NT2/D1 (cell line): ENCODE data around the gene PCED1B.

ENCODE experiments used
- DNase-seq: peaks from one replicate; pipeline ENCODE4 v3.0.0-alpha.2; 2011; ENCODE audit warnings: low read depth, low spot score
- H3K27me3 ChIP-seq: 2 replicates; pipeline ENCODE4 v1.6.0; 2011; ENCODE audit warnings: mild to moderate bottlenecking; ENCODE audit not compliant: insufficient read length, insufficient read depth
- H3K36me3 ChIP-seq: 2 replicates; pipeline ENCODE4 v1.6.1; 2011; ENCODE audit warnings: mild to moderate bottlenecking, low read length, mixed read lengths; ENCODE audit not compliant: insufficient read depth, insufficient read length
- H3K4me1 ChIP-seq: 2 replicates; pipeline ENCODE4 v1.5.1; 2011; ENCODE audit not compliant: insufficient read depth, insufficient read length
- H3K4me3 ChIP-seq: 2 replicates; pipeline ENCODE4 v1.5.1; 2011; ENCODE audit warnings: low read depth; ENCODE audit not compliant: insufficient read length
- H3K9ac ChIP-seq: 2 replicates; pipeline ENCODE4 v1.6.0; 2011; ENCODE audit warnings: low read depth; ENCODE audit not compliant: insufficient read length
- H3K9me3 ChIP-seq: 2 replicates; pipeline ENCODE4 v1.5.1; 2011; ENCODE audit warnings: mild to moderate bottlenecking, low read length; ENCODE audit not compliant: insufficient read depth
- SUZ12 ChIP-seq: IDR thresholded peaks from 2 replicates; pipeline ENCODE4 v1.6.1; 2011; ENCODE audit not compliant: insufficient read length, insufficient read depth; ENCODE audit errors: extremely low read depth
- YY1 ChIP-seq: IDR thresholded peaks from 2 replicates; pipeline ENCODE4 v1.6.1; 2011; ENCODE audit not compliant: insufficient read length, insufficient read depth
- ZNF274 ChIP-seq: IDR thresholded peaks from 2 replicates; pipeline ENCODE4 v1.6.1; 2011; ENCODE audit warnings: mild to moderate bottlenecking, low read depth, low read length

PCED1B gene

GRCh38 chr12:47067771-47068431, 11.5 kb upstream of the PCED1B start:
- TF ChIP-seq YY1 = no peak
- TF ChIP-seq ZNF274 = no peak
- no peak for TF ChIP-seq SUZ12
- Histone ChIP-seq H3K9ac (no peak overlapping the region), H3K9me3 (no peaks in the 10 kb centered on the region), H3K36me3 (no peaks in the 10 kb centered on the region), H3K4me3 (no peak overlapping the region), H3K4me1 (peaks cover 3% of the 10 kb centered on the region), H3K27me3 (no peaks in the 10 kb centered on the region)
- DNase-seq = no peak

GRCh38 chr12:47068539-47068938, 10.9 kb upstream of the PCED1B start:
- H3K4me3 ChIP-seq = no peak overlapping the region
- no peak for DNase-seq
- H3K9ac ChIP-seq = no peak overlapping the region
- no peaks in the 10 kb centered on the region for H3K27me3 ChIP-seq
- H3K9me3 ChIP-seq = no peaks in the 10 kb centered on the region
- H3K36me3 ChIP-seq = no peaks in the 10 kb centered on the region
- no peak for TF ChIP-seq SUZ12
- TF ChIP-seq ZNF274 = no peak
- H3K4me1 ChIP-seq = peaks cover 3% of the 10 kb centered on the region

- Histone ChIP-seq H3K4me3 (no peak overlapping the region), H3K27me3 (no peaks in the 10 kb centered on the region), H3K4me1 (peaks cover 3% of the 10 kb centered on the region), H3K9ac (no peak overlapping the region), H3K9me3 (no peaks in the 10 kb centered on the region), H3K36me3 (no peaks in the 10 kb centered on the region)
- DNase-seq = no peak
- TF ChIP-seq ZNF274 = no peak
- TF ChIP-seq SUZ12 = no peak
- TF ChIP-seq YY1 = no peak
Observed at GRCh38 chr12:47070310-47070709, 9.1 kb upstream of the PCED1B start.

- TF ChIP-seq SUZ12 = no peak
- no peak for TF ChIP-seq YY1
- TF ChIP-seq ZNF274 = no peak
- Histone ChIP-seq H3K9ac (no peak overlapping the region), H3K36me3 (no peaks in the 10 kb centered on the region), H3K4me3 (no peak overlapping the region), H3K27me3 (no peaks in the 10 kb centered on the region), H3K9me3 (no peaks in the 10 kb centered on the region), H3K4me1 (peaks cover 3% of the 10 kb centered on the region)
- no peak for DNase-seq
Observed at GRCh38 chr12:47071241-47071852, 8.1 kb upstream of the PCED1B start.

- H3K4me1 ChIP-seq = peaks cover 1% of the 10 kb centered on the region
- TF ChIP-seq SUZ12 = no peak
- TF ChIP-seq ZNF274 = no peak
- no peak for TF ChIP-seq YY1
- H3K9me3 ChIP-seq = no peaks in the 10 kb centered on the region
- peaks cover 6% of the 10 kb centered on the region for H3K36me3 ChIP-seq
- DNase-seq = no peak
- H3K4me3 ChIP-seq = no peak overlapping the region
- no peak overlapping the region for H3K9ac ChIP-seq
- H3K27me3 ChIP-seq = peaks cover 17% of the 10 kb centered on the region
Observed at GRCh38 chr12:47073951-47074350, 5.5 kb upstream of the PCED1B start.

- DNase-seq = no peak
- no peaks in the 10 kb centered on the region for H3K9me3 ChIP-seq
Observed at GRCh38 chr12:47074757-47075156, 4.7 kb upstream of the PCED1B start.

GRCh38 chr12:47075192-47076084, 4.0 kb upstream of the PCED1B start:
- Histone ChIP-seq H3K27me3 (peaks cover 28% of the 10 kb centered on the region), H3K36me3 (peaks cover 6% of the 10 kb centered on the region), H3K4me1 (peaks cover 2% of the 10 kb centered on the region), H3K4me3 (no peak overlapping the region), H3K9me3 (no peaks in the 10 kb centered on the region), H3K9ac (no peak overlapping the region)
- DNase-seq = no peak
- no peak for TF ChIP-seq YY1
- TF ChIP-seq SUZ12 = no peak
- no peak for TF ChIP-seq ZNF274

More at GRCh38 chr12:47074757-47075156, 4.7 kb upstream of the PCED1B start:
- Histone ChIP-seq H3K27me3 (peaks cover 22% of the 10 kb centered on the region), H3K9ac (no peak overlapping the region), H3K4me3 (no peak overlapping the region), H3K4me1 (no peaks in the 10 kb centered on the region), H3K36me3 (peaks cover 6% of the 10 kb centered on the region)
- TF ChIP-seq YY1 (no peak), ZNF274 (no peak), SUZ12 (no peak)
